22Rv1 (cell line): ENCODE results near the gene VWC2.

Experiments
- H3K27ac ChIP-seq: fragments of 450-650 bp; 2 replicates; pipeline ENCODE4 v1.5.1; 2017
- ZFX ChIP-seq: fragments of 450-650 bp; IDR thresholded peaks from 2 replicates; pipeline ENCODE4 v1.6.1; 2017; ENCODE audit warnings: antibody characterized with exemption, borderline replicate concordance
- TF ChIP-seq, protein P1 (sequence below): fragments of 450-650 bp; IDR thresholded peaks from 2 replicates; pipeline ENCODE4 v1.5.1; 2017; ENCODE audit warnings: mild to moderate bottlenecking

VWC2 gene

DNA sequence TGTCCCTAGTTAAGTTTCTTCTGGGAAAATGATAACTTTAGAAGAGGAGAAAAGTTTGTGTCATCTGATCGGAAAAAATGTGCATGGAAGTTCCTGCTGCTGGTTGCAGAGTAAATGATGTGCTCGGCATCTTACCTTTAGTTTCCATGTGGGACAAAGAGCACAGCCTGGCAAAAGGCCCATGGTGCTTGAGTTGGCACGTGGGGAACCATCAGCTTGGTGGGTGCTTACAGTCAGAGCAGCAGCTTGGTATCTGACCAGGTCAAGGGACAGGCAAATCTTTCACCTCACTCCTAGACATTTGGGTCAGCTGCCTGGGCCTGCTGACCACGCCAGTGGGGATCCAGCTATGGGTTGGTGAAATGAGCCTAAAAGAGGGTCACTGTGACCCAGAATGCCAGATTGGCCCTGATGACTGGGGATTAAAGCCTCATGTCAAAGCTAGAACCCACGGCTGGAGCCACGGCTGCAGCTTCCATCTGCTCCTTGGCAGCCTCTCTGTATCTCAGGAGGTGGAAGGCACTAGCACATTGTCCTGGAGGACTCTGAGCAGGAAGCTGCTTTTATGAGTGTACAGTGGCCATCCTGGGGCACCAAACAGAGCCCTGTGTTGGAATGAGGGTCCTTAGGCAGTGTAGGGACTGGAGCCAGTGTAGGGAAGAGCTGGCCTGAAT lies 24.7 kb downstream of the VWC2 start:
- TF ChIP-seq, protein P1, sequence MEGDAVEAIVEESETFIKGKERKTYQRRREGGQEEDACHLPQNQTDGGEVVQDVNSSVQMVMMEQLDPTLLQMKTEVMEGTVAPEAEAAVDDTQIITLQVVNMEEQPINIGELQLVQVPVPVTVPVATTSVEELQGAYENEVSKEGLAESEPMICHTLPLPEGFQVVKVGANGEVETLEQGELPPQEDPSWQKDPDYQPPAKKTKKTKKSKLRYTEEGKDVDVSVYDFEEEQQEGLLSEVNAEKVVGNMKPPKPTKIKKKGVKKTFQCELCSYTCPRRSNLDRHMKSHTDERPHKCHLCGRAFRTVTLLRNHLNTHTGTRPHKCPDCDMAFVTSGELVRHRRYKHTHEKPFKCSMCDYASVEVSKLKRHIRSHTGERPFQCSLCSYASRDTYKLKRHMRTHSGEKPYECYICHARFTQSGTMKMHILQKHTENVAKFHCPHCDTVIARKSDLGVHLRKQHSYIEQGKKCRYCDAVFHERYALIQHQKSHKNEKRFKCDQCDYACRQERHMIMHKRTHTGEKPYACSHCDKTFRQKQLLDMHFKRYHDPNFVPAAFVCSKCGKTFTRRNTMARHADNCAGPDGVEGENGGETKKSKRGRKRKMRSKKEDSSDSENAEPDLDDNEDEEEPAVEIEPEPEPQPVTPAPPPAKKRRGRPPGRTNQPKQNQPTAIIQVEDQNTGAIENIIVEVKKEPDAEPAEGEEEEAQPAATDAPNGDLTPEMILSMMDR = no peak
- no peak for TF ChIP-seq ZFX
- no peak overlapping the region for H3K27ac ChIP-seq

DNA sequence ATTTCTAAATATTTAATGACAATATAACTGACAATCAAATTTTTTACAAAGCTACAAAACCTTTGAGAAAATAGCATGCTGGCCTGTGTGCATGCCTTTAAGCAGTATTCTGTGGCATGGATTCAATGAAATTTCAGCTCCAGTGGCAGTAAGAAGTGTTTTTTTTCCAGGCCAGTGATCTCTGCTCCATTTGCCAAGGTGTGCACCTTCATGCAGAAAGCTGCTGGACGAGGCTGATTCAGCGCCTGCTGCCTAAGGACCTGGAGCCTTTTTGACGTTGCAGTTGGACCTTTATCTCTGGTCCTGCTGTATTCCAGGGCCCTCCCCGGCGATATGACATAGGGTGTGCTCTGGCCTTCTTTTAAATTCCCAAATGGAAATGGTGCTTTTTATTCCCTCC lies 26.6 kb downstream of the VWC2 start:
- TF ChIP-seq ZFX = no peak
- TF ChIP-seq, protein P1 = no peak

DNA sequence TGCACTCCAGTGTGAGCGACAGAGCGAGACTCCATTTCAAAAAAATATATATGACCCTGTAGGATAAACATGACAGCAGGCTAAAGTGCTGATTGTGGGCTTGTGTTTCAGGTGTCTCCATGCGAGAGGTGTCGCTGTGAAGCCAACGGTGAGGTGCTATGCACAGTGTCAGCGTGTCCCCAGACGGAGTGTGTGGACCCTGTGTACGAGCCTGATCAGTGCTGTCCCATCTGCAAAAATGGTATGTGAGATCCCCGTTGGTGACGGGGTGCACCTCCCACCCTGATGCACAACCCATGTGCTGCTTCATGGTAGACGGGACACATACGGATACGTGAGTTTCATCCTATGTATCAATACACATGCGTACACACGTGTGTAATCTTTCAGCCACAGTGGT lies 29.2 kb downstream of the VWC2 start:
- TF ChIP-seq, protein P1 = no peak
- TF ChIP-seq ZFX = no peak
- no peak overlapping the region for H3K27ac ChIP-seq

More for the DNA sequence above, 26.6 kb downstream of the VWC2 start:
- no peak overlapping the region for H3K27ac ChIP-seq

DNA sequence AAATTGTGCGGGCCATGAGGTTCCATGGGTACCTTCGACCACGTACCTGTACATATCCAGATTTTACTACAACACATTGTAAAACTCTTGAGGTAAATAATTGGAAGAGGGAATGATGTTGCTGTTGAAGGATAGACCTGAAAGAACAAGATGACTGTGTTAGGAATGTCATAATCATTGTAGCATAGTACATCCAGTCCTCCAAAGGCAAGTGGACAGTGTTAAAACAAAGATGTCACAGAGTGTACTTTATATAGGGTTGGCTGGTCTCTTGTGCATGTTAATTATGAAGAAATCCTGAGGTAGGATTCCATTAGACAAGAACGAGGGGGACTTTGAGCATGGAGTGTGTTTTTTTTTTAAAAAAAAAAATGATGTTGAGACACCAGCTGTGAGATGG lies 30.4 kb downstream of the VWC2 start:
- no peak for TF ChIP-seq ZFX
- TF ChIP-seq, protein P1 = no peak
- H3K27ac ChIP-seq = no peak overlapping the region

DNA sequence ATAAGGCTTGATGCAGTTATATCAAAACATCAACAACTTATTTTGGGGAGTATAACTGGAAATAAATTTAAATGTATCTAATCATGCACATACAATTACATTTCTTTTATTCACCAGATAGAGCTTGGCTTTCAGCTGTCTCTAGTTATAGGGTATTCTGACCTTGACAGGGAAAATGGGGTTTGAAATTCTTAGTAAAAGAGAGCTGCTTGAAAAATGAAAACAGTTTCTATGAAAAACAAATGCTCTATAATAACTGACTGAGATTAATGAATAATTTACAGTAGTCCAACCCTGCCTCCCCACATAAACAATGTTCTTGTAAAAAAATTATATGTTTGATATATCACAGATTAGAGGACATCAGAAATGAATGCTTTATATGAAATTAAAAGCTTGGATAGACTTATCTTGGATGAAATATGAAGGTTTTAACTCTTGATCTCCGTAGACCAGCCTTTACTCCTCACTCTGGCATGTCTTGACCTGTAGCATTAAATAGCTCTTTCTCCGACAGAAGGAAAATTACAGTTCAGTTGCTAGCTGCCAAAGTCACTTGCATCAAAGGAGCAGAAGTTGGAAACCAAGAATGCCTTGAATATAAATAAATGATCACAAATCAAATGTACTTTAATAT lies 32.1 kb downstream of the VWC2 start:
- no peak for TF ChIP-seq ZFX
- TF ChIP-seq, protein P1 = no peak
- no peak overlapping the region for H3K27ac ChIP-seq

DNA sequence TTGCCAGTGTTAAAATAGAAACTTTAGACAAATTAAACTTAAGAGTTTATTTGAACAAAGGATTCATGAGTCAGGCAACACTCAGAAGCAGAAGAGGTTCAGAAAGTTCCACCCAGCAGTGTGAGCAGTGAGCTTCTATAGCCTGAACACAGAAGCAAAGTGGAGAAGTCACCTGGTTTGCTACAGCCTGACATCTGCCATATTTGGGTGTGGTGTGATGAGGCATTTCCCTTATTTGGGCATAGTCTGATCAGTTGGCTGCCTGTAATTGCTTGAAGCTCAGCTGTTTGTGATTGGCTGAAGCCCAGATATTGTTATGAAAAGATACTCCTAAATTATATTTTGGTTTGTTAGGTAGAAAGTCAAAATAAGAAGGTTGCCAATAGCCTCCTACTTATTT lies 39.1 kb downstream of the VWC2 start:
- TF ChIP-seq ZFX = no peak
- TF ChIP-seq, protein P1 = no peak
- H3K27ac ChIP-seq = no peak overlapping the region

DNA sequence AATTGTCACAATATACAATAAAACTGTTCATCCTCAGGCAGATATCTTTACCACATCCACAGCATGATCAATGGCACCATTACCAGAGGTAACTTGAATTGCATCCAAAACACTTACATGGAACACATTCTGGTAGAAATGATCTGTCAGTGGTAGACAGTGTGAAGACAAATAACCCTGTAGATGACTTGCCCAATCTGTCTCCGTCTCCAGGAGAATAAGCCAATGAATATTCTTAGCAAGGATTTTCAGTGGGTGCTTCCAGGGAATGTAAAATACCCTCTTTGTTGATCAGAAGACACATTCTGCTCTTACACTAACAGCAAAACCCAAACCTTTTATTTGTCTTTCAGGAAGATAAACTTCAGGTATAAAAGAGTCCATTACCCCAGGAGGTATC lies 43.8 kb downstream of the VWC2 start:
- no peak overlapping the region for H3K27ac ChIP-seq
- TF ChIP-seq, protein P1 = no peak
- TF ChIP-seq ZFX = no peak
